Tibial nerve (tissue), 4 donors: ENCODE data around the gene HIF1A.

ENCODE experiments used
- CTCF ChIP-seq, 5 experiments: fragments of 200-600 bp in 3 of 5; fragments of 450-650 bp in 2 of 5; sonication (generic) in 3 of 5; IDR thresholded peaks; one replicate each; pipeline ENCODE4 v1.5.1; 2016 to 2019; ENCODE audit warnings: antibody characterized with exemption in 5 of 5, mild to moderate bottlenecking in 3 of 5, moderate library complexity in 2 of 5
- EP300 ChIP-seq, 2 donors: sonication (generic); formaldehyde crosslinking; IDR thresholded peaks; one replicate each; pipeline ENCODE4 v1.6.1; 2017; ENCODE audit warnings: antibody characterized with exemption in 2 of 2, mild to moderate bottlenecking in 1 of 2
- POLR2A ChIP-seq, 2 donors: fragments of 450-650 bp; IDR thresholded peaks; one replicate each; pipeline ENCODE4 v1.6.1; 2017; ENCODE audit warnings: antibody characterized with exemption in 2 of 2, mild to moderate bottlenecking in 2 of 2, moderate library complexity in 2 of 2

GRCh38 chr14:61780125-61780524 lies 84.8 kb downstream of the HIF1A start:
- TF ChIP-seq CTCF (IDR thresholded peaks at IDR 0.05) (no peak), POLR2A (IDR thresholded peaks at IDR 0.05) (no peak), EP300 (IDR thresholded peaks at IDR 0.05) (no peak)
